Measurements from ENCODE around the gene NAALADL2.
"Not testable (repeated sequence)": the region's sequence is repeated elsewhere in the genome, so short reads cannot be mapped to it uniquely, and the experiment has no call there.

Gene NAALADL2

GRCh38 chr3:175763948-175764347 lies 904.8 kb downstream of the NAALADL2 start:
- no peak for DNase-seq (ENCODE audit: low read depth)
- H3K4me3 ChIP-seq (ENCODE audit: low read depth, low read length) = no peak overlapping the region
- in situ Hi-C loops (cut with HindIII; ENCODE audit: low sequenced_read_pairs) = no loop called here
- TF ChIP-seq, protein P1, sequence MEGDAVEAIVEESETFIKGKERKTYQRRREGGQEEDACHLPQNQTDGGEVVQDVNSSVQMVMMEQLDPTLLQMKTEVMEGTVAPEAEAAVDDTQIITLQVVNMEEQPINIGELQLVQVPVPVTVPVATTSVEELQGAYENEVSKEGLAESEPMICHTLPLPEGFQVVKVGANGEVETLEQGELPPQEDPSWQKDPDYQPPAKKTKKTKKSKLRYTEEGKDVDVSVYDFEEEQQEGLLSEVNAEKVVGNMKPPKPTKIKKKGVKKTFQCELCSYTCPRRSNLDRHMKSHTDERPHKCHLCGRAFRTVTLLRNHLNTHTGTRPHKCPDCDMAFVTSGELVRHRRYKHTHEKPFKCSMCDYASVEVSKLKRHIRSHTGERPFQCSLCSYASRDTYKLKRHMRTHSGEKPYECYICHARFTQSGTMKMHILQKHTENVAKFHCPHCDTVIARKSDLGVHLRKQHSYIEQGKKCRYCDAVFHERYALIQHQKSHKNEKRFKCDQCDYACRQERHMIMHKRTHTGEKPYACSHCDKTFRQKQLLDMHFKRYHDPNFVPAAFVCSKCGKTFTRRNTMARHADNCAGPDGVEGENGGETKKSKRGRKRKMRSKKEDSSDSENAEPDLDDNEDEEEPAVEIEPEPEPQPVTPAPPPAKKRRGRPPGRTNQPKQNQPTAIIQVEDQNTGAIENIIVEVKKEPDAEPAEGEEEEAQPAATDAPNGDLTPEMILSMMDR (IDR thresholded peaks at IDR 0.05; ENCODE audit: low read depth, low read length, missing control alignments) = no peak

- TF ChIP-seq, protein P1 (IDR thresholded peaks at IDR 0.05; ENCODE audit: low read depth, low read length, missing control alignments) = no peak
- in situ Hi-C loops (cut with HindIII; ENCODE audit: low sequenced_read_pairs) = no loop called here
Measured at GRCh38 chr3:175764722-175765121, 905.6 kb downstream of the NAALADL2 start.

GRCh38 chr3:175770426-175770825 lies 911.3 kb downstream of the NAALADL2 start:
- no peak overlapping the region for H3K4me3 ChIP-seq (ENCODE audit: low read depth, low read length)
- TF ChIP-seq, protein P1 (IDR thresholded peaks at IDR 0.05; ENCODE audit: low read depth, low read length, missing control alignments) = no peak
- no peak for DNase-seq (ENCODE audit: low read depth)
- in situ Hi-C loops (cut with HindIII; ENCODE audit: low sequenced_read_pairs) = no loop called here

More at GRCh38 chr3:175764722-175765121, 905.6 kb downstream of the NAALADL2 start:
- H3K4me3 ChIP-seq (ENCODE audit: low read depth, low read length) = no peak overlapping the region
- DNase-seq (ENCODE audit: low read depth) = no peak

GRCh38 chr3:175777495-175777894 lies 918.4 kb downstream of the NAALADL2 start:
- no peak overlapping the region for H3K4me3 ChIP-seq (ENCODE audit: low read depth, low read length)
- TF ChIP-seq, protein P1 (IDR thresholded peaks at IDR 0.05; ENCODE audit: low read depth, low read length, missing control alignments) = no peak
- in situ Hi-C loops (cut with HindIII; ENCODE audit: low sequenced_read_pairs) = no loop called here
- DNase-seq (ENCODE audit: low read depth) = peak; percentile 46

GRCh38 chr3:175777965-175778364 lies 918.8 kb downstream of the NAALADL2 start:
- TF ChIP-seq, protein P1 (IDR thresholded peaks at IDR 0.05; ENCODE audit: low read depth, low read length, missing control alignments) = no peak
- DNase-seq (ENCODE audit: low read depth) = no peak
- in situ Hi-C loops (cut with HindIII; ENCODE audit: low sequenced_read_pairs) = no loop called here
- no peak overlapping the region for H3K4me3 ChIP-seq (ENCODE audit: low read depth, low read length)

DNA sequence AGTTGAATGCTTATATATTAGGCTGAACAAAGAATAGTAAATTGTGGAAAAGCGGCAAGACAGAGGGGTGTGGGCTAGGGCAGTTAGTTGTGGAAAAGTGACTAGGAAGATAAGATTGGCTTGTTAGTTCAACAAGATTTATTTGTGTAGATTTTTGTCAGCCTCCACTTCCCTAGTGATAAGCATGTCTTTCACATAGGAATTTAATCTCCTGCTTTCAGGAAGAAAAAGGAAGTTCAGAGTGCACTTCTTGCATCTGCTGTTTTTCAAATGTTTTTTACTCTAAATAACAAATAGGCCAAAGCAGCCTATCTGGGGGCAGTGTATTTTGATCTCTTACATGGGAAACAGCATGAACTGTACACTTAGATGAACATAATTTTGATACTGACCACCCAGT lies 919.9 kb downstream of the NAALADL2 start:
- DNase-seq (ENCODE audit: low read depth) = no peak
- TF ChIP-seq, protein P1 (IDR thresholded peaks at IDR 0.05; ENCODE audit: low read depth, low read length, missing control alignments) = no peak
- in situ Hi-C loops (cut with HindIII; ENCODE audit: low sequenced_read_pairs) = no loop called here
- no peak overlapping the region for H3K4me3 ChIP-seq (ENCODE audit: low read depth, low read length)

GRCh38 chr3:175787109-175787508 lies 928.0 kb downstream of the NAALADL2 start:
- H3K4me3 ChIP-seq (ENCODE audit: low read depth, low read length); in situ Hi-C loops (cut with HindIII; ENCODE audit: low sequenced_read_pairs); DNase-seq (ENCODE audit: low read depth): not testable (repeated sequence)

All from astrocyte of the cerebellum (primary cell).